T-helper 2 cell (primary cell): ENCODE results near the gene MAGEB1.

Experiments
- DNase-seq, 5 experiments: peaks; one replicate each; pipeline versions ENCODE4 v3.0.0 to v3.0.0-alpha.2; 2012 to 2022
- total RNA-seq, 2 donors: gene quantifications; one replicate each; lab custom pipeline; 2026; lab: John Stamatoyannopoulos, UW

Gene MAGEB1, protein sequence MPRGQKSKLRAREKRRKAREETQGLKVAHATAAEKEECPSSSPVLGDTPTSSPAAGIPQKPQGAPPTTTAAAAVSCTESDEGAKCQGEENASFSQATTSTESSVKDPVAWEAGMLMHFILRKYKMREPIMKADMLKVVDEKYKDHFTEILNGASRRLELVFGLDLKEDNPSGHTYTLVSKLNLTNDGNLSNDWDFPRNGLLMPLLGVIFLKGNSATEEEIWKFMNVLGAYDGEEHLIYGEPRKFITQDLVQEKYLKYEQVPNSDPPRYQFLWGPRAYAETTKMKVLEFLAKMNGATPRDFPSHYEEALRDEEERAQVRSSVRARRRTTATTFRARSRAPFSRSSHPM
- 0 reads per million in 2 donors for total RNA-seq

DNA sequence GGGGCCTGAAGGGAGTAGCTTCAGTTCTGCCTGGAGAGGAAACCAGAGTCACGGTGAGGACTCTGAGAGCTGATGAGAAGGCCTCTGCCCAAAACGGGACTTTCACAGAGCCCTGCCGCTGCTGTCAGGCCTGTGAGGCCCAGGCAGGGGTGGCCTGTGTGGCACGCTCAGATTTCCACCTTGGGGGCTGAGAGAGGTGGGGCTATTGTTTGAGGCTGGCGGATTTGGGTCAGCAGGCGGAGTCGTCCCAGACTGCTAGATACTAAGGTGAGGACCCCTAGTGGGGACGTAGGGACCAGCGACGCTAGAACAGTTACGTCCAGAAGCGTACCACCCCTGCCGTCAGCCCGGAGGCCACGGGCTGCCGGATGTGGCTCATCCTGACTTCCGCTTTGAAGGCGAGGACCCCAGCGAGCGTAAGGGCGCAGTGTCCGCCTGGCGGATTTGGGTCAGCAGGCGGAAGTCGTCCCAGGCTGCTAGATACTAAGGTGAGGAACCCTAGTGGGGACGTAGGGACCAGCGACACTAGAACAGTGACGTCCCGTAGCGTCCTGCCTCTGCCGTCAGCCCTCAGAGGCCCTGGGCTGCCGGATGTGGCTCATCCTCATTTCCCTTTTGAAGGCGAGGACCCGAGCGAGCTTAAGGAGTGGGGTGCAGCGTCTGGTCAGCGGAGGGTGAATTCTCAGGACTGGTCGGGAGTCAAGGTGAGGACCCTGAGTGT is at the start of gene MAGEB1:
Gene MAGEB1, plus strand, starts transcription at position 378 of the 721 bp plus-strand sequence. CDS start 3,348 bp downstream, outside the sequence.
- DNase-seq, result no peak

DNA sequence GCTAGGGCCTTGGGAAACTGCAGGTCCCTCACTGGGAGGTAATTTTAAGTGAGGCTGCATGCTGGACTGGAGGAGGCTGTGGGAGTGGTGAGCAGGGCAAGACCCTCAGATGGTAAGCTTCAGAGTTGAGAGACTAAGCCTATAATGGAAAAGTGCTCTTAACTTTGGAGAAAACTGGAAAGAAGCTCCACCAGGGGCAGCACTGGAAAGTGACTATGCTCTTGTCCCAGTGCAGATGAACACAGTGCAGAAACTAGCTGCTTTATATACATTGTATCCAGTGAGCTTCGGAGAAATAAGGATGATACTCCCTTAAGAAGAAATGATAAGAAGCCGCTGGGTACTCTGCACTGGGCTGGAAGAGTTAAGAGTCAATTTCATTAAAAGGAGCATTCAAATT is 34.8 kb upstream of the MAGEB1 start:
- no peak for DNase-seq

DNA sequence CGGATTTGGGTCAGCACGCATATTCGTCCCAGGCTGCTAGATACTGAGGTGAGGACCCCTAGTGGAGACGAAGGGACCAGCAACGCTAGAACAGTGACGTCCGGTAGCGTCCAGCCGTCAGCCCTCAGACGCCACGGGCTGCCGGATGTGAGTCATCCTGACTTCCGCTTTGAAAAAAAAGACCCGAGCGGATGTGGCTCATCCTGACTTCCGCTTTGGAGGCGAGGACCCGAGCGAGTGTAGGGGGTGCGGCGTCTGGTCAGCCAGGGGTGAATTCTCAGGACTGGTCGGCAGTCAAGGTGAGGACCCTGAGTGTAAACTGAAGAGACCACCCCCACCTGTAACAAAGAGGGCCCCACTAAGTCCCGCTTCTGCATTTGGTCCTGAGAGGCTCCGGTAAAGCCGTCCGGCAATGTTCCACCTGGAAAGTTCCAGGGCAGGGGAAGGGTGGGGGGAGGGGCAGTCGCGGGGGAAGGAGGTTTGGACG is 31.5 kb upstream of the MAGEB1 start, which contains the start of gene MAGEB2:
Gene MAGEB2, plus strand, starts transcription at position 207 of the 487 bp plus-strand sequence. CDS start 3,018 bp downstream, outside the sequence.
- no peak for DNase-seq

DNA sequence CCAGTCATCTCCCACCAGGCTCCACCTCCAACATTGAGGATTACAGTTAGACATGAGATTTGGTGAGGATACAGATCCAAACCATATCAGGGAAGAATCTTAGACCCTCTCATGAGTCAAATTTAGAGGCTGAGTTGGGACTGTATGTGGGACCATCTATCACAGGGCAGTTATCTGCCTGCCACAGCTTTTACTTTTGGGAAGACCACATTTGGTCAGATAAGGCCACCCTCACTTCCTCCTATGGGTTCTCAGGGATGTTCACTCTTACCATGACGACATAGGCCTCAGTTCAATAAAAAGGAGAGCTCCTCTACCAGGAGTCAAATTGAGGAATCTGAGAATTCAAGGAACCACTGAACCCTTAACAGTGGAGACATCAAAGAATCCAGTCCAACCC is 29.5 kb upstream of the MAGEB1 start:
- no peak for DNase-seq

DNA sequence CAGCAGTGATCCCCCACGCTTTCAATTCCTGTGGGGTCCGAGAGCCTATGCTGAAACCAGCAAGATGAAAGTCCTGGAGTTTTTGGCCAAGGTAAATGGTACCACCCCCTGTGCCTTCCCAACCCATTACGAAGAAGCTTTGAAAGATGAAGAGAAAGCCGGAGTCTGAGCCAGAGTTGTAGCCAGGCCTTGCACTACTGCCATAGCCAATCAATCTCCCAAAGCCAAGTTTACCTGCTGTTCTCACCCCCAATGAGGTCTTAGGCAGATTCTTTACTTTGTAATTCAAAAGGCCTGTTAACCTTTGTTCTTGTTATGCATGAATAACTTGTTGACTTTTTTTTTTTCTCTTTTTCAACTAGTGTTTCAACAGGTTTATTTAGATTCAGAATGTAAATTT is 27.6 kb upstream of the MAGEB1 start:
- DNase-seq, result no peak

DNA sequence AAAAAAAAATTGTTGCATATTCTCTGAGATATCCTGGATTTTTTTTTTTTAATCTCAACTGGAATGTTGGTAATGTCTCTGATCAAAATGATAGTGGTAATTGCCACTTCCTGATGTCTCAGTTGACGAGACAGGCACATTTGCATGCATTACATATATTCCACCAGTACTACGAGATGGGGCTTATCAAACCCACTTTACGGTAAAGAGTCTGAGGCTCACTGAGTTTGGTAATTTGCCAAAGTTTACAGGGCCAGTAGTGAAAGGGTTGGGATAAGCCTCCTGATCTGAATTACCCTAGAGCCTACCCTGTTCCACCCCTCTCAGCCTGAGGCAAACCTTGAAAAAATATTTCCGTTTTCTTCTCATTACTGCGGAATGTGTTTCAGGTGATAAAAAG is 26.3 kb upstream of the MAGEB1 start:
- DNase-seq, result no peak

DNA sequence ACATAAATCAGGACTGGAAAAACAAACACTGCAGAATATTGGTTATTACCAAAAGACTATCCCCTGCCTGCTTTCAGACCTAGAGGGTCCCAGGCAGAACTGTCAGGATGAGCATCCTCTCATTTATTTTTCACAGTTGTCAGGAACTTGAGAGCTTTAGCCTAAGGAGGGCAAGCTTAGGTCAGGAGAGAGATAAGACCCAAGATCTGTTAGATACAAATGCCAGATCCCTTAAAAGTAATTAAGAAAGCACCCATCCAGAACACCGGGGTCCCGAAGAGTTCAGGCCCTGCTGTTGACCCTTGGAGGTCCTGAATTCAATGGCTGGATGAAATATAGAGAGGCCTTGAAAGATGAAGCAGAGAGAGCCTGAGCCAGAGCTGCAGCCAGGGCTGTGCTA is 22.4 kb upstream of the MAGEB1 start:
- DNase-seq, result no peak

DNA sequence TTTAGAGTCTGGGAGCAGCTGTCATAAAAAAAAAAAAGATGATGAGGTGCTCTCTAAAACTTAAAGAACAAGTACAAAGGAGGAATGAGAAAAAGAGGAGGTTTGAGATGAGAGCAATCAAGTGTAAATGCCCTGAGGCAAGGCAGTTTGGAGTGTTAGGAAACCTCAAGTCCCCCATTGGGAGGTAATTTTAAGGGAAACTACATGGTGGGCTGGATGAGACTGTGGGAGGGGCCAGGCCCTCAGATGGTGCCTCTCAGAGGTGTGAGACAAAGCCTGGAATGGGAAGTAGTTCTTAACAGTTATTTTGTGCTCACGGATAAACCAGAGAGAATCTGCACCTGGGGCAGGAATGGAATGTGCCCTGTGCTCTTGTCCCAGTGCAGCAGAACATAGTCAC is 18.4 kb upstream of the MAGEB1 start:
- no peak for DNase-seq

DNA sequence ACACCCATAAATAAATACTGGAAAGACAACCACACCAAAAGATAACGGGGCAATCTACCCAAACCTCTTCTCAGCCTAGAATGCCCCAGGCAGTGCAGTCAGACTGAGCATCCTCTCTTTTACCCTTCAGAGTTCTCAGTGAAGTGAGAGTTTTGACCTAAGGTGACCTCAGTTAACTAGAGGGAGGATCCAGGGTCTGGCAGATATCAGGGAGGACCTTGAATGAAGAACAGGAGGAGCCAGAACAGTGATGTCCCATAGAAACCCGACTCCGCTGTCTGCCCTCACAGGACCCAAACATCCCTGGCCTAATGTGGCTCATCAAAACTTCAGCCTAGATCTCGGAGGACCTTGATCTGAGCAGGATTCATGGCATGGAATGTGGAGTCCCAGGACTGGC is 16.6 kb upstream of the MAGEB1 start, which contains the start of gene MAGEB3:
Gene MAGEB3, plus strand, starts transcription at position 263 of the 400 bp plus-strand sequence. CDS start 5,268 bp downstream, outside the sequence.
- DNase-seq, result no peak

DNA sequence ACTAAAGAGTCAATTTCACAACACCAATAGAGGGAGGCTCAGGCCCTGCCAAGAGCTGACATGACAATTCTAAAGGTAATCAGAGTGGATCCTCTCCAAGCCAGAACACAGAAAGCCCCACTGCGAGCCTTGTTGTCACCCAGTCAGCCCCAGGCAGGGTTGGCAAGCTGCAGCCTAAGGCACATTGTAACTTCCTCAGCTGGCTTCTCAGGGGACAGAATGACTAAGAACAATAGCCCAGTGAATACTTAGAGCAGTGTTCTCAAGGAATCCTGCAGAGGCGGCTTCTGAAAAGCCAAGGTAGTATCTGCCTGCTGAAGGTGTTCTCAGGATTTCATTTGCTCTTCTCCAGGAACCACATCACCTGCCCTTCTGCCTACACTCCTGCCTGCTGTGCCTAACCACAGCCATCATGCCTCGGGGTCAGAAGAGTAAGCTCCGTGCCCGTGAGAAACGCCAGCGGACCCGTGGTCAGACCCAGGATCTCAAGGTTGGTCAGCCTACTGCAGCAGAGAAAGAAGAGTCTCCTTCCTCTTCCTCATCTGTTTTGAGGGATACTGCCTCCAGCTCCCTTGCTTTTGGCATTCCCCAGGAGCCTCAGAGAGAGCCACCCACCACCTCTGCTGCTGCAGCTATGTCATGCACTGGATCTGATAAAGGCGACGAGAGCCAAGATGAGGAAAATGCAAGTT is 5.1 kb upstream of the MAGEB1 start, which contains the start of gene MAGEB4:
Gene MAGEB4, plus strand, starts transcription at position 277 of the 692 bp plus-strand sequence. Its CDS starts 136 bp downstream, at position 413.
- DNase-seq, result no peak

DNA sequence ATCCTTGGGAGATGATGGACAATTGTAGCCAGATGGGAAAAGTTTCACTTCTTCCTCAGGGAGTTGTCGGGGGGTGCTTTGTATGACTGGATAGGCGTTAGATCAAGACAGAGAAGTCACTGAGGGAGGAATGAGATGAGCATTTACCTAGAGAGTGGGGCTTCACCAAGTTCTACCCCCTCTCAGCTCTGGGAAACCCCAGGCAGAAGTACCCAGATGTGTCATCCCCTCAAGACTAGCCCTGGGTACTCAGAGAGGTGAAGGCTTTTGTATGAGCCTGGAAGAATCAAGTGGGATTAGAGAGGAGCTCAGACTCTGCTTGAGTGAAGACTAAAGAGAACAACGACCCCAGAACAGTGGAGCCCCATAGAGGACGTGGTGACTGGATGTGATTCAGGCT is 1.9 kb downstream of the MAGEB1 start:
- DNase-seq, result no peak

DNA sequence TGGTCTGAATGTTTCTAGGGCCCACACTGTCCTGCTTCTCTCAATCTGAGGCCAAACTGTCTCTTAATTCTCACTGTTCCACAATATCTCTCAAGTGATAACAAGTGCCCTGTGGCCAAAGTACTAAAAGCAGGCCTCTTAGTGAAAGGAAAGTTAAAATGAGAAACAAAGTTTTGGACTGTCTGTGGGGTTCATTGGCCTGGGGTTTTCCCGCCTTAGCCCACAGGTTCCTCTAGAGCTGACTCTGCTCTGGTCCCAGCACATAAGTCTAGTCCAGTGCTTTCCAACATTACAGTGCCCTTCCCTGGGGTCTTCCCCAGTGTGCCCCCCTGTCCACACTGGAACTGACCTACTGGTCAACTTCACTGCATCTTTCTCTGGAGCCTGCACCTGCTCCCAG is 6.3 kb downstream of the MAGEB1 start:
- no peak for DNase-seq

DNA sequence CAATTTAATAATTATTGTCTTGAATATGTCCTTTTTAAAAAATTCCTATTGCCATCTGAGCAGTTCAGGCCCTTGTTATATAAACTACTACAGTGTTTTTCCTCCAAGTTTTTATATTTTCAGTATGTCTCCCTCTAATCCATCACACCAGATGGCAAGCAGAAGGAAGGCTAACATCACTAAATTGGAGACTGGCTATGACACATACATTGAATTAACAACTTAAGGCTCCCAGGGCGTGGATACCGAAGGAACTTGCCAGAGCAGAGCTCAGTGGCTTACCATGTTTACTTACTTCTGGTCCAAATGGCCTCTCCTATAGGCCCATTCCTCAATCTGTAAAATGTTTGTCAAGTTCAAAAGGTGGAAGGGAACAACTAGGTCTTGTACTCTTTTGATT is 13.0 kb downstream of the MAGEB1 start:
- no peak for DNase-seq

DNA sequence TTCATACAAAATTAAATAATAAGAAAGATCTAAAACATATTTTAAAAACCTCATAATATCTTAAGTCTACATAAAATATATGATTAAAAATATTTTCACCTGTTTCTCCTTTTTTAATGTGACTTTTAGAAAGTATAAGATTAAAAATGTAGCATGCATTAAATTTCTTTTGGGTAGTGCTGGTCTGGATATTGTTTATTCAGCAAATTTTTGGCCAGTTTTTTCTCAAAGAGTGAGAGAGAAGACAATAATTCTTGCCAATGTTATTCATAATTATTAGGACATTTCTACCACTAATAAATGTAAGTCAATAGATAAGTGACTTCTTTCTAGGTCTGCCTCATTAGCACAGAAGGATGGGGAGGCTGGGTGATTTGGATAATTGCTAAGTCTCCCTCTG is 14.1 kb downstream of the MAGEB1 start:
- no peak for DNase-seq

DNA sequence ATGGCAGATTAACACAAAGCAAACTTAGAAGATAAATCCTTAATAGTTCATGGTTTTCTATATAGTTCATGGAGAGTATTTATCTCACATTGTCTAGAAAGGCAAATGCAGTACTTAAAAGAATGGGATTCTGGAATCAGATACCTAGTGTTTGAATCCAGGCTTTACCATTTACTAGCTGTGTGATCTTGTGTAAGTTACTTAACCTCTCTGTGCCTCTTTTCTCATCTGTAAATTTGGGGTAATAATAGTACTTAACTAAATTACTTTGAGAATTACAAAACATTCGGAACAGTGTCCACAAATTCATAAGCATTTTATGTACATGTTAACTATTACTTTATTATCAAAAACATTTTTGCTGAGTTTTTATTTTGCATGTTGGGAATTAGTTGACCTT is 15.8 kb downstream of the MAGEB1 start:
- no peak for DNase-seq

DNA sequence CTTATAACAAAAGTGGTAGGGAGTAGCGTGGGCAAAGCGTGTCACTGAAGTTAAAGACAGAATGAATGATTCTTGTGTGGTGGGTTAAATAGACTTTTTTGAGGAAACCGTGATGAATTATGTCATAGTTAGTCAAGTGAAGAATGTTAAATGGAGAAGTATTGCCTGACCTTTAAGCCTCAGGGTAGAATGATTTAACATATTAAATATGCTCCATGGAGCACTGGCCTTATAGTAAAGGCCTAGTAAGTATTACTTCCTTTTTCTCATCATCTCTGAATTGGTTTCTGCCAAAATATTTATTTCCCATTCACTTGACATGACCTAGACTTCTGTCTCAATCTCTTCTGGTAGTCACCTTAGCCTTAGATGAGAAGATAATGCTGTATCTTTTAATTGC is 23.7 kb downstream of the MAGEB1 start:
- DNase-seq, result no peak

DNA sequence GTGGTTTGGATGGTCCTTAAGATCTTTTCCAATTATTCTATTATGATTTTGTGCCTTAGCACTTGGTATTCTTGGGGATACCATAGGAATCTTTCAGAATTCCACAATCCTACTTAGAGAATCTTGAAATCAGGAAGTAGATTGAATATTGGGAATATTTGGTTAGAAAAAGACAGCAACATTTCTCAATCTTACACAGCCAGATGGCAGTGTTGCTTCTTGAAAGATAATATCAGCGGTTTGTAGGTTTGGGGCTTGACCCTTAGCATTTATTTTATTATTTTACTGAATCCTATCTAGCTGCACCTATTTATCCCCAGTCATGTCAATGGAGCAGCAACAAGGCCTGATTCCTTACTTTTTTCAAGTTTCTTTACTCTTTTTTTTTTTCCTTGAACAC is 28.6 kb downstream of the MAGEB1 start:
- DNase-seq, result no peak

DNA sequence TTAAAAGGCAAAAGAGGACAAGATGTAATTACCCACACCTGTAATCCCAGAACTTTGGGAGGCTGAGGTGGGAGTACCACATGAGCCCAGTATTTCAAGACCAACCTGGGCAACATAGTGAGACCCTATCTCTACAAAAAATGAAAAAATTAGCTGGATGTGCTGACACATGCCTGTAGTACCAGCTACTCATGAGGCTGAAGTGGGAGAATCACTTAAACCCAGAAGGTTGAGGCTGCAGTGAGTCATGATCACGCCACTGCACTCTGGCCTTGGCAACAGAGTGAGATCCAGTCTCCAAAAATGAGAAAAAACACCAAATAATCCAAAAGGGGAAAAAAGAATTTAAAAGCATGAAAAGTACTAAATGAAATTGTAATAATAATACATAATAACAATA is 31.4 kb downstream of the MAGEB1 start:
- DNase-seq, result no peak

DNA sequence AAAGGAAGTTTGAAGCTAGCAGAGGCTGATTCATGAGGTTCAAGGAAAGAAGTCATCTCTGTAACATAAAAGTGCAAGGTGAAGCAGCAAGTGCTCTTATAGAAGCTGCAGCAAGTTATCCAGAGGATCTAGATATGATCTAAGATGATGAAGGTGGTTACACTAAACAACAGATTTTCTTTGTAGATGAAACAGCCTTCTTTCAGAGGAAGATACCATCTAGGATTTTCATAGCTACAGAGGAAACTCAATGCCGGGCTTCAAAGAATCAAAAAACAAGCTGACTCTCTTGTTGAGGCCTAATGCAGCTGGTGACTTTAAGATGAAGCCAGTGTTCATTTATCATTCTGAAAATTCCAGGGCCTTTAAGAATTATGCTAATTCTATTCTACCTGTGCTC is 33.5 kb downstream of the MAGEB1 start:
- peak in 1 of 5 experiments; percentile 54 for DNase-seq

DNA sequence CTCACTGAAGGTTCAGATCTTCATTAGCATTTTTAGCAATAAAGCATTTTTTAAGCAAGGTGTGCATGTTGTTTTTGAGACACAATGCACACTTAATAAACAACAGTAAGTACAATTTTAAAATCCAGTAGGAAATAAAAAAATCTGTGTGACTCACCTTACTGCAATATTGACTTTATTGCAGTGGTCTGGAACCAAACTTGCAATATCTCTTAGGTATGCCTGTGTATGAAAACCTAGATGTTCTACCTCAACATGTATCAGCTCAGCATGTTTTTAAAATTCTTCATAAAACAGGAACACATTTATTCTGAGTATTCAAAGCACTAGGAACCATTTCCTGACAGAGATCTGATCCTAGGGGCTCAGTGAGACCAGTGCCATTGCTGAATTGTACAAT is 35.6 kb downstream of the MAGEB1 start:
- DNase-seq, result no peak

DNA sequence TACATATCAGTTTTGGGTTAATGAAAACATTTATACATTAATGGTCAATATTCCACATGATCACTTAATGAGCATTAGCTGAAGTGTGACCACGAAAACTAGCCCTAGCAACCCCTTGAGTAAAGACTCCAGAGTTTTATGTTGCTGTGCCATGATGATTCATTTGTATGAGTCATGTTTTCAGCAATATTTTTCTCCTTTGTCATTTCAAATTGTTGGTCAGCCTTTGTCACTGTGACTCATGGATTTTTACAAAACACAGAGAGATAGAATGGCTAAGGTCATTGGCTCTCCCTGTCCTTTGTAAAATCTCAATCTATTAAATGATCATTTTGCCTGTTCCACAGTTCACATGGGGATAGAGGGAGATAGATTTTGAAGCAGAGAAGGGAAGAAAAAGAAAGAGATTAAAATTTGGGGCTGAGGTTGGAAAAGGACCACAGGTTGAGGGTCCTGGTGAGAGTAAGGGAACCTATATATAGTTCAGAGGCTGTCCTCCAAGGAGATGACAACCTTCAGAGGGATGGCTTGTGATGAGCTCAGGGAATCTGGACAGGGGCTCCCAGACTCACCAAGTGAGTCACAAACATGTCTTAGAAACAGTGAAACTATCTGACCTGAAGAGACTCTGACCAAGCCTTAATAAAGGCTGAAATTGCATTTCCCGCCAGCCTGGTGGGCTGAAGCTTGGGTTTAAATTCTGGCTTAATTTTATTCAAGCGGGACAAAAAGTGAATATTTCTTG is 36.7 kb downstream of the MAGEB1 start:
- no peak for DNase-seq
